Measurements from ENCODE around the gene ZFP69B. TPM values are rescaled to one million over a fixed set of nuclear protein-coding genes. Genes with fewer than 3 reads are reported as not detected.

ZFP69B gene
- total RNA-seq, 4 donors from 2014 or later = 0.33 to 1.1 (median 0.70) TPM

DNA sequence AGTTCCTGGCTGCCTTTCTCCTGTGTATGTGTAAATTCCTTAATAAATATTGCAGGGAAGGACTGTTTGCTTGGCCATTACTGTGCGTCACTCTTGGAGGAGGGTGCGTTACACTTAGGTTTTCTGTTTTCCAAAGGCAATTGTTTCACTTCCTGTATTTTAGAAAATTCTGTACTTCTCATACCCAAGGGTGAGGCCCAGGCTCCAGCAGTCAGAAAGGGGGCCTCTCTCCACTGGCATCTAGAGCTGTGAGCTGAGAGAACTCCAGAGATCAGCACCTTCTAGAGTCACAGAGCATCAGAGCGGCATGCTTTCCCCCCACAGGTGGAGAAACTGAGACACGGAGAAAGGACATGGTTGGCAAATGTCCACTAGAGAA is 27.0 kb upstream of the ZFP69B start:
- TF ChIP-seq, protein P1, sequence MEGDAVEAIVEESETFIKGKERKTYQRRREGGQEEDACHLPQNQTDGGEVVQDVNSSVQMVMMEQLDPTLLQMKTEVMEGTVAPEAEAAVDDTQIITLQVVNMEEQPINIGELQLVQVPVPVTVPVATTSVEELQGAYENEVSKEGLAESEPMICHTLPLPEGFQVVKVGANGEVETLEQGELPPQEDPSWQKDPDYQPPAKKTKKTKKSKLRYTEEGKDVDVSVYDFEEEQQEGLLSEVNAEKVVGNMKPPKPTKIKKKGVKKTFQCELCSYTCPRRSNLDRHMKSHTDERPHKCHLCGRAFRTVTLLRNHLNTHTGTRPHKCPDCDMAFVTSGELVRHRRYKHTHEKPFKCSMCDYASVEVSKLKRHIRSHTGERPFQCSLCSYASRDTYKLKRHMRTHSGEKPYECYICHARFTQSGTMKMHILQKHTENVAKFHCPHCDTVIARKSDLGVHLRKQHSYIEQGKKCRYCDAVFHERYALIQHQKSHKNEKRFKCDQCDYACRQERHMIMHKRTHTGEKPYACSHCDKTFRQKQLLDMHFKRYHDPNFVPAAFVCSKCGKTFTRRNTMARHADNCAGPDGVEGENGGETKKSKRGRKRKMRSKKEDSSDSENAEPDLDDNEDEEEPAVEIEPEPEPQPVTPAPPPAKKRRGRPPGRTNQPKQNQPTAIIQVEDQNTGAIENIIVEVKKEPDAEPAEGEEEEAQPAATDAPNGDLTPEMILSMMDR (IDR thresholded peaks at IDR 0.05; ENCODE audit: low read depth) = no peak

DNA sequence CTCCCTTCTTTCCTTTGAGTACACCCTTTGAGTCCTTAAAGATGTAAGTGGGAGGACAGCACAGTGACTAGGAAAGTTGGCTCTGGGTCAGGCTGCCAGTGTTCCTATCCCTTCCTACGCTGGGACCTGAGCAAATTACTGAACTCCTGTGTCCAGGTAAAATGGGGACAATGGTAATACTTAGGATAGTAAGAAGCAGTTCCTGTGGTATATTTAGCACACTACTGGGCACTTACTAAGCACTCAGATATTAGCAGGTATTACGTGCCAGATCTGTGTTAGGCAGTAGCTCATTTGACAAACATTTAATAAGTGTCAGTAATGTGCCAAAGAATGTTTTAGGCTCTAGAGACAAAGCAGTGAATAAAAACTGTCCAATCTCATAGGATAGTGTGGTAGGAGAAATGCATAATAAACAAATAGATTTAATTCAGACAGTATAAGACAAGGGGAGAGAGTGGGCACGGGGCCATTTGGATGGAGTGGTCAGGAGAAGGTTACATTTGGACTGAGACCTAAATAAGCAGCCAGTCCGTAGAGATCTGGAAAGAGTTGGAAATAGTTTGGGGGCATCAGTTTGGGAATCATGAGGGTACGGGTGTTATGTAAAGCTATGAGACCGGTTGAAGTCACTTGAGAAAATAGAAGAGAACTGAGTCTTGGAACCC is 26.2 kb upstream of the ZFP69B start:
- TF ChIP-seq, protein P1 (IDR thresholded peaks at IDR 0.05; ENCODE audit: low read depth) = no peak

DNA sequence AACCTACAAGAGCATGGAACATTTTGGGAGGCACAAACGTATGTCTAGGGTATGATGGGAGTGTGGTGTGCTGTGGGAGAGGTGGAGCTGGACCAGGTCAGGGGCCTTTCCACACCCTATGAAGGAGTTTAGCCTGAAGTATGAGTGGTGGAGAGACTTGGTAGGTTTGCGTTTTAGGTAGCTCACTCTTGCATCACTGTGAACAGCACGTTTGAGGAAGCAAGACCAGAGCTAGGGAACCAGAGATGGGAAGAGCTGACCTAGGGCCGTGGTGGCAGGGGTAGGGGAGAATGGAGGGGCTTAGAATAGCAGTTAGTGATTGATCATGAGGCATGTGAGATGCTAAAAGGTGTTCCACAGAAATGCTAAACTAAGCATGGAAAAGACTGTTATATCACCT is 25.1 kb upstream of the ZFP69B start:
- TF ChIP-seq, protein P1 (IDR thresholded peaks at IDR 0.05; ENCODE audit: low read depth) = no peak

DNA sequence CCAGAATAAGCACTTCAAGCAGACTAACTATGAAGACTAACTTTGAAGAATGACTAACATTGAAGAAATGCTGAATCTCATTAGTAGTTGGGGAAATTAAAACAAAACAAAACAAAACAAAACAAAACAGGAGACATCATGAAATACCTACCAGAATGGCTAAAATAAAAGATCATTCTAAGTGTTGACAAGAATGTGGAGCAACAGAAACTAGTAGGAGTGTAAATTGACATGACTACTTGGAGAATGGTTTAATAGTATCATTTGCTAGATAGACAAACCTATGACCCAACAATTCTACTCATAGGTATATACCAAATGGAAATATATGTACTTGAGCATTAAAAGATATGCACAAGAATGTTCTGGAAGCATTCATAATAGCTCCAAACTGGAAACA is 18.9 kb upstream of the ZFP69B start:
- TF ChIP-seq, protein P1 (IDR thresholded peaks at IDR 0.05; ENCODE audit: low read depth) = no peak

DNA sequence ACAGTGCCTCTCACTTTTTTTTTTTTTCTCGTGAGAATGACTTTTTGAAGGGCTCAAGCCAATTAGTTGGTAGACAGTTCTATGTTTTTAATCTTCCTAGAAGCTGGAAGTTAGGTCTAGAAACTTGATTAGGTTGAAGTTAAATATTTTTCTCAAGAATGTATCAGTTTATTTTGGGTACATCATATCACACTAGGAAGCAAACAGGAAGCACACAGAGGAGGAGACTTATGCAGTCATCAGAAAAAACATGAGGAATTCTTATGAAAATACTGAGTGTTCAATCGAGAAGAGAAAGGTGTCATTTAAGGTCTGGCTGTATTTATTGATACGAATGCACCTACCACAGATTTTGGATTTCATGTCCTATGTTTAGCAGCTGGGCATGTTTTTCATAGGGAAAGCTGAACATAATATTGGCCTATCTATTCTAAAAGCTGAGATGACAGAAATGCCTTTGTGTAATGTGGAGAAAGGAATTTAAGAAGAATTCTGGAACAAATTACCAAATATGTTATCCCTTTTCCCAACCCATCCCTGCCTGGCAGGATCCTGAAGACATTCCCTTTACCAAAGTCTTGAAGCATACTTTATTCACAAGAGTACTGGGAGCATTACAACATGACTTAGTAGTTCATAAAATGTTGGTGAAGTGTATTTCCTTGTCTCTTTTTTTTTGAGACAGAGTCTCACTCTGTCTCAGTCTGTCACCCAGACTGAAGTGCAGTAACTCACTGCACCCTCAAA is 17.5 kb upstream of the ZFP69B start:
- TF ChIP-seq, protein P1 (IDR thresholded peaks at IDR 0.05; ENCODE audit: low read depth) = no peak

DNA sequence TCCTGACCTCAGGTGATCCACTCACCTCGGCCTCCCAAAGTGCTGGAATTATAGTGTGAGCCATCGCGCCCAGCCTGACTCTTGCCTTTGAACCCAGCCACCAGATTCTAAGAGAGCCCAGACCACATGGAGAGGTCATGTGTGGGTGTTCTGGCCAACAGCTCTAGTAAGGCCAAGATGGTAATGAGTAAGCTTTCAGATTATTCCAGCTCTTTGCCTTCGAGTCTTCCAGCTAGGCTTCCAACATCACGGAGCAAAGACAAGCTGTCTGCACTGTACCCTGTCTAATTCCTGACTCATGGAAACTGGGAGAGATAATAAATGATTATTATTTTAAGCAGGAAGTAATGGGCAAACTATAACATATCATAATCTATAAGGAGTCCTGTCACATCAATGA is 14.8 kb upstream of the ZFP69B start:
- TF ChIP-seq, protein P1 (IDR thresholded peaks at IDR 0.05; ENCODE audit: low read depth) = no peak

DNA sequence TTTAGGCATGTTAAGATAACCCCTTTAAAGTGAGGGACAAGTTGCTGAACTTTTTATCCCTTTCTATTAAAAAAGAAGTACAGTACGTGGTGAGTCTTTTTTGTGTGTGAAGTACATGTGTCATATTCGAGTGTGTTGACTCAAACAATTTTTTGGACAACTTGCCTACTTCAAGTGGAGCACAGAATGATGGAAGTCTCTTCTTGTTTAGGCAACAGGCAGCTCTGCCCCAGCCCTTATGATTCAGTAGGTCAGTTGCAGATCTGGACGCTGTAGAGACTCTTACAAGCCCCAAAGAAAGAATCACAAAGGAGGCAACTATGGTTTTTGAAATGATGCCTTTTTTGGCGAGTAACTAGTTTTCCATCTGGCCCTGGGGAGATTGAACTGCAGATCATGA is 14.4 kb upstream of the ZFP69B start:
- TF ChIP-seq, protein P1 (IDR thresholded peaks at IDR 0.05; ENCODE audit: low read depth) = no peak
